ENCODE results near the gene MDGA2.

- TF ChIP-seq ELK1 (IDR thresholded peaks at IDR 0.05; ENCODE audit: borderline replicate concordance, low read depth, low read length) (no peak), MAZ (IDR thresholded peaks at IDR 0.05; ENCODE audit: borderline replicate concordance, low read depth, low read length) (no peak), POLR2A (IDR thresholded peaks at IDR 0.05; ENCODE audit: low read depth, low read length) (no peak), CHD1 (IDR thresholded peaks at IDR 0.05; ENCODE audit: low read depth, low read length) (no peak), CEBPB (IDR thresholded peaks at IDR 0.05; ENCODE audit: low read depth, low read length) (no peak)
- TF ChIP-seq, protein P1, sequence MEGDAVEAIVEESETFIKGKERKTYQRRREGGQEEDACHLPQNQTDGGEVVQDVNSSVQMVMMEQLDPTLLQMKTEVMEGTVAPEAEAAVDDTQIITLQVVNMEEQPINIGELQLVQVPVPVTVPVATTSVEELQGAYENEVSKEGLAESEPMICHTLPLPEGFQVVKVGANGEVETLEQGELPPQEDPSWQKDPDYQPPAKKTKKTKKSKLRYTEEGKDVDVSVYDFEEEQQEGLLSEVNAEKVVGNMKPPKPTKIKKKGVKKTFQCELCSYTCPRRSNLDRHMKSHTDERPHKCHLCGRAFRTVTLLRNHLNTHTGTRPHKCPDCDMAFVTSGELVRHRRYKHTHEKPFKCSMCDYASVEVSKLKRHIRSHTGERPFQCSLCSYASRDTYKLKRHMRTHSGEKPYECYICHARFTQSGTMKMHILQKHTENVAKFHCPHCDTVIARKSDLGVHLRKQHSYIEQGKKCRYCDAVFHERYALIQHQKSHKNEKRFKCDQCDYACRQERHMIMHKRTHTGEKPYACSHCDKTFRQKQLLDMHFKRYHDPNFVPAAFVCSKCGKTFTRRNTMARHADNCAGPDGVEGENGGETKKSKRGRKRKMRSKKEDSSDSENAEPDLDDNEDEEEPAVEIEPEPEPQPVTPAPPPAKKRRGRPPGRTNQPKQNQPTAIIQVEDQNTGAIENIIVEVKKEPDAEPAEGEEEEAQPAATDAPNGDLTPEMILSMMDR (conservative IDR thresholded peaks at IDR 0.05; ENCODE audit: low read depth, low read length) = no peak
Observed at GRCh38 chr14:47675466-47676314, at the start of gene MDGA2.

All from IMR-90 (cell line).